GM21576 (cell line): Measurements from ENCODE around the gene KIAA1328.
"Not testable (repeated sequence)": the region's sequence is repeated elsewhere in the genome, so short reads cannot be mapped to it uniquely, and the experiment has no call there.

Experiments used
- ATAC-seq: cut with Tn5 transposase; IDR thresholded peaks from one replicate; pipeline ENCODE4 v1.9.1; 2021; ENCODE audit warnings: mild to moderate bottlenecking, moderate library complexity; ENCODE audit not compliant: unreplicated experiment

KIAA1328 gene

GRCh38 chr18:36885981-36886380 is 57.1 kb downstream of the KIAA1328 start:
- ATAC-seq: no peak

- no peak for ATAC-seq
Observed at GRCh38 chr18:36887114-36887513, 58.2 kb downstream of the KIAA1328 start.

GRCh38 chr18:36887864-36888263 is 58.9 kb downstream of the KIAA1328 start:
- ATAC-seq: no peak

- ATAC-seq: no peak
Observed at GRCh38 chr18:36888778-36889177, 59.9 kb downstream of the KIAA1328 start.

GRCh38 chr18:36889321-36889720 is 60.4 kb downstream of the KIAA1328 start:
- no peak for ATAC-seq

- no peak for ATAC-seq
Observed at GRCh38 chr18:36889742-36890141, 60.8 kb downstream of the KIAA1328 start.

GRCh38 chr18:36890598-36890997 is 61.7 kb downstream of the KIAA1328 start:
- ATAC-seq: no peak

- ATAC-seq: no peak
Observed at GRCh38 chr18:36893227-36893626, 64.3 kb downstream of the KIAA1328 start.

- ATAC-seq: no peak
Observed at GRCh38 chr18:36895606-36896005, 66.7 kb downstream of the KIAA1328 start.

GRCh38 chr18:36897253-36897652 is 68.3 kb downstream of the KIAA1328 start:
- ATAC-seq: no peak

- ATAC-seq: no peak
Observed at GRCh38 chr18:36899289-36899688, 70.4 kb downstream of the KIAA1328 start.

GRCh38 chr18:36900466-36900865 is 71.5 kb downstream of the KIAA1328 start:
- no peak for ATAC-seq

- no peak for ATAC-seq
Observed at GRCh38 chr18:36901277-36901701, 72.4 kb downstream of the KIAA1328 start.

- ATAC-seq: no peak
Observed at GRCh38 chr18:36903215-36903928, 74.4 kb downstream of the KIAA1328 start.

GRCh38 chr18:36905571-36905970 is 76.6 kb downstream of the KIAA1328 start:
- ATAC-seq: no peak

GRCh38 chr18:36909282-36909681 is 80.4 kb downstream of the KIAA1328 start:
- ATAC-seq: not testable (repeated sequence)

- no peak for ATAC-seq
Observed at GRCh38 chr18:36912887-36913286, 84.0 kb downstream of the KIAA1328 start.

GRCh38 chr18:36917907-36918306 is 89.0 kb downstream of the KIAA1328 start:
- no peak for ATAC-seq

GRCh38 chr18:36929601-36930000 is 100.7 kb downstream of the KIAA1328 start:
- ATAC-seq: no peak

- no peak for ATAC-seq
Observed at GRCh38 chr18:36931106-36931505, 102.2 kb downstream of the KIAA1328 start.

- no peak for ATAC-seq
Observed at GRCh38 chr18:36933552-36933951, 104.6 kb downstream of the KIAA1328 start.

- ATAC-seq: no peak
Observed at GRCh38 chr18:36934884-36935283, 106.0 kb downstream of the KIAA1328 start.

GRCh38 chr18:36942264-36942663 is 113.3 kb downstream of the KIAA1328 start:
- ATAC-seq: peak; percentile 64
